H1 (cell line): ENCODE measurements around the gene SLC6A6. TPM values are rescaled to one million over a fixed set of nuclear protein-coding genes. Genes with fewer than 3 reads are reported as not detected.

Experiments
- BCL11A ChIP-seq, 2 experiments: IDR thresholded peaks; one replicate each; pipeline ENCODE4 v1.6.1; 2011; ENCODE audit warnings: low read depth in 2 of 2, low read length in 2 of 2, mild to moderate bottlenecking in 2 of 2
- CHD7 ChIP-seq: fragments of 300-600 bp; sonication (generic); IDR thresholded peaks from 2 replicates; pipeline ENCODE4 v1.7.1; 2012; ENCODE audit warnings: low read length, moderate library complexity, mild to moderate bottlenecking, inconsistent platforms; ENCODE audit not compliant: insufficient replicate concordance
- CTCF ChIP-seq, 3 experiments: IDR thresholded peaks; 1 replicate in 2 of 3; 2 replicates in 1 of 3; pipeline versions ENCODE4 v1.5.1 to v1.6.1; 2011; ENCODE audit warnings: low read length in 3 of 3, mild to moderate bottlenecking in 3 of 3, inconsistent platforms in 2 of 3, low read depth in 1 of 3, moderate library complexity in 1 of 3; ENCODE audit not compliant: insufficient read depth in 1 of 3; ENCODE audit errors: control extremely low read depth in 1 of 3
- JUN ChIP-seq: IDR thresholded peaks from 2 replicates; pipeline ENCODE4 v1.6.1; 2011; ENCODE audit warnings: low read depth, mild to moderate bottlenecking, improper control_type of control experiment, low read length
- KDM5A ChIP-seq: fragments of 200-600 bp; IDR thresholded peaks from 2 replicates; pipeline ENCODE4 v1.7.1; 2012; ENCODE audit warnings: mild to moderate bottlenecking, low read length, inconsistent platforms, mixed read lengths
- RAD21 ChIP-seq, 2 experiments: IDR thresholded peaks in 1 of 2; conservative IDR thresholded peaks in 1 of 2; 2 replicates each; pipeline ENCODE4 v1.6.1; 2011; ENCODE audit warnings: low read depth in 2 of 2, low read length in 2 of 2, improper control_type of control experiment in 1 of 2, inconsistent platforms in 1 of 2, mild to moderate bottlenecking in 1 of 2, moderate library complexity in 1 of 2
- RNF2 ChIP-seq: fragments of 200-900, 300-1000 bp; sonication (generic); IDR thresholded peaks from 2 replicates; pipeline ENCODE4 v1.7.1; 2016; ENCODE audit warnings: borderline replicate concordance, low read depth, mild to moderate bottlenecking, antibody characterized with exemption, low read length; ENCODE audit not compliant: poor library complexity, severe bottlenecking; ENCODE audit errors: missing control alignments
- SP1 ChIP-seq: IDR thresholded peaks from 2 replicates; pipeline ENCODE4 v1.6.1; 2011; ENCODE audit warnings: low read depth, low read length
- TEAD4 ChIP-seq: IDR thresholded peaks from 2 replicates; pipeline ENCODE4 v1.6.1; 2012; ENCODE audit warnings: low read depth, low read length, inconsistent platforms, mixed read lengths
- polyA plus RNA-seq, 7 experiments: library from polyadenylated mRNA; depleted of rRNA in 3 of 7; stranded (reverse) in 5 of 7; unstranded in 2 of 7; fragments of >200 nt in 5 of 7; fragments of 200-250 nt in 2 of 7; gene quantifications; 1 replicate in 5 of 7; 2 replicates in 1 of 7; 4 replicates in 1 of 7; pipeline versions ENCODE4 v1.2.1 to v1.2.3, GENCODE V29; 2011 to 2013; ENCODE audit warnings: missing spikeins in 2 of 7, mixed read lengths in 2 of 7
- total RNA-seq: library from RNA; stranded (reverse); fragmentation: NEBNext Ultra II Directional; extraction: Animal tissue kit (Norgen Biotek cat#: 25700); gene quantifications from 2 replicates; pipeline ENCODE4 v1.2.1, GENCODE V29; 2021

The SLC6A6 gene
- total and polyA plus RNA-seq, 2 of the 8 experiments (the other 6 are each of a cell fraction or from before 2014, with no cell fraction given): 66.2 to 144 TPM

- no peak for TF ChIP-seq CHD7
- TF ChIP-seq BCL11A (IDR thresholded peaks at IDR 0.05; ENCODE audit: low read depth in 2 of 2, low read length in 2 of 2): no peak
- no peak for TF ChIP-seq SP1
- no peak for TF ChIP-seq KDM5A
- TF ChIP-seq TEAD4: no peak
- TF ChIP-seq RNF2: no peak
- TF ChIP-seq CTCF (IDR thresholded peaks at IDR 0.05; ENCODE audit: control extremely low read depth in 1 of 3, insufficient read depth in 1 of 3, low read depth in 1 of 3, low read length in 3 of 3): no peak
- no peak for TF ChIP-seq JUN
- TF ChIP-seq RAD21 (IDR thresholded peaks at IDR 0.05 in 1 of 2, conservative IDR thresholded peaks at IDR 0.05 in 1 of 2; ENCODE audit: low read depth in 2 of 2, low read length in 2 of 2): no peak
Measured at GRCh38 chr3:14519406-14519805, 117.0 kb downstream of the SLC6A6 start (continued).
